ENCODE data around the gene KAZN.

DNA sequence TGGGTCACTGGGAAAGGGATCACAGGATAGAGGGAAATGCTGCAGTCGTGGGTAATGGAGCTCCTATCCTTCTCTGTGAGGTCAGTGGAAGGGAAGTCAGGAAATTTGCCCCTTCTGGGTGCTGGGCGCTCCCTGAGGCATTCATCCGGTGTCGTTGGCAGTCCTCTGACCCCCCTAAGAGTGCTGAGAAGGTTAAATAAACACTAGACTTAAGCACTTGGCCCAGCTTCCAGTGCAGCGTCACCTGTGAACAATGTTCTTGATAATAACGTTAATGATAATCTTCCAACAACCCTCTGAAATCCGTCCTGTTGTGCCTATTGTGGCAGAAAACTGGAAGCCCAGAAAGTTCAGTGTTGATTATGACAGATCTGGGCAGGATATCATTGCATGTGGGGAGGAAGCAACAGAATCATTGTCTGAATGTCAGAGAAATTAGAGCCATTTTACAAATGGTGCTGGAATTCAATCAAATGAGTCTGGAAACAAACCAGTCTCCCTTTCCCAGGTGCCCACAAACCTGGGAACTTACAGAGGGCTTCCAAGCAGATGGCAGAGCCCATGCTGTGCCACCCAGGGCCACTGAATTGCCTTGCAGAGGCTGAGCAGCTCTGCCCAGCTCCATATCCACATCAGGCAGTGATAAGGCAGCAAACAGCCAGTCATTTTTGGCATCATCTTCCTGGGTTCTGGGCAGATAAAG lies 216.8 kb downstream of the KAZN start:
- no peak for TF ChIP-seq GATA2 (IDR thresholded peaks at IDR 0.05; ENCODE audit: low read depth, low read length)
- no peak for TF ChIP-seq GATA3 (IDR thresholded peaks at IDR 0.05; ENCODE audit: low read depth, low read length)

All from SH-SY5Y (cell line).